ENCODE measurements around the gene EPS8. TPM values are rescaled to one million over a fixed set of nuclear protein-coding genes. Genes with fewer than 3 reads are reported as not detected.
A peak's percentile ranks its signal among the peaks of the same experiment; 100 is the strongest.

Gene EPS8
- total RNA-seq, 6 experiments from 2014 or later = 46.1 to 50.7 (median 46.6) TPM

DNA sequence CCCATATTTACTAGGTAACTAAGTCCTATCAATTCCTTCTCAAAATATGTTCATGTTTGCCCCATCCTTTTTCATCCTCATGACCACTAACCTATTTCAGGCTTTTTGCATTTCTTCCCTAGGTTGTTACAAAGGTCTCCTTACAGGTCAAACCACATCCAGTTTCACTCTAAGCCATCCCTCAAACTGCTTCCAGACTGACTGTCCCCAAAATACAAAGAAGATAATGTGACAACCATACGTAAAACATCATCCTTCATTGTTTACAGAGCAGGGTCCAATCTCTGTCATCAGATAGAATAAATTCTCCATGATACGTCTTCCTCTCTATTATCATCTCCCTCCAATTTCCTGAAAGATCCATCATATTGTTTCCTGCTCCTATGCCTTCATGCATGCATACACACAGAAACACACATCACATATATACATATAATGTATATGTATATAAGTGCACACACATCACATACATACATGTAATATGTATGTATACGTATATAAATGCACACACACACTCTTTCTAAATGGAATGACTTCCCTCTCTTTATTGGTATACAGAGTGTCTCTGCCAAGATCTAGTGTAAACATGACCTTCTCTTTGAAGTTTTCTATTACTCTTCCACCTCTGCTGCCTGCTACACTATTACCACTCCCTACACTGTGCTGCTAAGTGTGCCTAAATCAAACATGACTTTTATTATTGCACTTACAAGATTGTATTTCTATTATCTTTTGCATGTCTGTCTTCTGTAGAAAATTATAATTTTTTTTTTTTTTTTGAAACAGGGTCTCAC is 30.7 kb upstream of the EPS8 start:
- Mint-ChIP-seq H3K4me3 (no peak overlapping the region), H3K4me1 (ENCODE audit: low read depth) (0 out of 2 replicates have a peak, but pooled peaks cover 5% of the 10 kb centered on the region), H3K36me3 (ENCODE audit: low read depth) (no peaks in the 10 kb centered on the region), H3K27me3 (ENCODE audit: insufficient read depth) (peaks cover 3% of the 10 kb centered on the region; the same call in 1 of the 2 replicates), H3K9me3 (no peaks in the 10 kb centered on the region; the same call in 1 of the 2 replicates), H3K27ac (no peak overlapping the region)
- TF ChIP-seq, protein P1, sequence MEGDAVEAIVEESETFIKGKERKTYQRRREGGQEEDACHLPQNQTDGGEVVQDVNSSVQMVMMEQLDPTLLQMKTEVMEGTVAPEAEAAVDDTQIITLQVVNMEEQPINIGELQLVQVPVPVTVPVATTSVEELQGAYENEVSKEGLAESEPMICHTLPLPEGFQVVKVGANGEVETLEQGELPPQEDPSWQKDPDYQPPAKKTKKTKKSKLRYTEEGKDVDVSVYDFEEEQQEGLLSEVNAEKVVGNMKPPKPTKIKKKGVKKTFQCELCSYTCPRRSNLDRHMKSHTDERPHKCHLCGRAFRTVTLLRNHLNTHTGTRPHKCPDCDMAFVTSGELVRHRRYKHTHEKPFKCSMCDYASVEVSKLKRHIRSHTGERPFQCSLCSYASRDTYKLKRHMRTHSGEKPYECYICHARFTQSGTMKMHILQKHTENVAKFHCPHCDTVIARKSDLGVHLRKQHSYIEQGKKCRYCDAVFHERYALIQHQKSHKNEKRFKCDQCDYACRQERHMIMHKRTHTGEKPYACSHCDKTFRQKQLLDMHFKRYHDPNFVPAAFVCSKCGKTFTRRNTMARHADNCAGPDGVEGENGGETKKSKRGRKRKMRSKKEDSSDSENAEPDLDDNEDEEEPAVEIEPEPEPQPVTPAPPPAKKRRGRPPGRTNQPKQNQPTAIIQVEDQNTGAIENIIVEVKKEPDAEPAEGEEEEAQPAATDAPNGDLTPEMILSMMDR (IDR thresholded peaks at IDR 0.05) = no peak
- no peak for DNase-seq

DNA sequence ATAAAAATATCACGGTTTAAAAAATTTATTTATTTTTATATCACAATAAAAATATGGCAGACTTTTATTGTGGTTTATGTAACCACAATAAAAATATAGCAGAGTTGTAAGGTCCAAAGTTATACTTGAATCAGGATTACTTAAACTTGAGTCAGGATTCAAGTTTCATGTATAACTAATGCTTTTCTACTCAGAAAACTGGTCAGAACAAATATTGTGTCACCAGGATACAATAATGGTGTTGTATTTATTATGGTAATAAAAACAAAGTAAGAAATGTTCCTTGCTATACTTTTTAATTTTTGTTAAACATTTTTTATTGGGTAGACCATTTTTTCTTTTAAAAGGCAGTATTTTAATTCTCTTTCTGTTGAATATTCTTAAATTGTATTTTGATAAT is 29.2 kb upstream of the EPS8 start:
- DNase-seq = no peak
- Mint-ChIP-seq H3K27ac (no peak overlapping the region), H3K4me3 (no peak overlapping the region), H3K27me3 (ENCODE audit: insufficient read depth) (peaks cover 3% of the 10 kb centered on the region; the same call in 1 of the 2 replicates), H3K4me1 (ENCODE audit: low read depth) (0 out of 2 replicates have a peak, but pooled peaks cover 5% of the 10 kb centered on the region), H3K36me3 (ENCODE audit: low read depth) (no peaks in the 10 kb centered on the region), H3K9me3 (no peaks in the 10 kb centered on the region; the same call in 1 of the 2 replicates)
- TF ChIP-seq, protein P1 (IDR thresholded peaks at IDR 0.05) = no peak

DNA sequence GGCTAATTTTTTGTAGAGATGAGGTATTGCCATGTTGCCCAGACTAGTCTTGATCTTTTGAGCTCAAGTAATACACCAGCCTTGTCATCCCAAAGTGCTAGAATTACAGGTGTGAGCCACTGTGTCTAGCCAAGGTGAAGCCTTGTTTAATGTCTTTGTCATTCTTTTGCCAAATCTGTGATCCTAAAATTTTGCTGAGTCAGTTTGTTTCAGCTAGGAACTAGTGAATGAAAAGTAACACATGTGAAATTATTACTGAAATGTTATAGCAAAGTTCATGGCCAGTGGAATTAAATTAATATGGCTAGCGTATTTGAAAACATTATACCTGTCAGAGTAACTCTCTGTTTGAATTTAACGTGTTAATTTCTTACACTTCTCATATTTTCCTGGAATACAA is 26.5 kb upstream of the EPS8 start:
- no peaks in the 10 kb centered on the region; the same call in 1 of the 2 replicates for H3K9me3 Mint-ChIP-seq
- 0 out of 2 replicates have a peak, but pooled peaks cover 5% of the 10 kb centered on the region for H3K4me1 Mint-ChIP-seq (ENCODE audit: low read depth)
- DNase-seq = no peak
- peaks cover 3% of the 10 kb centered on the region; the same call in 1 of the 2 replicates for H3K27me3 Mint-ChIP-seq (ENCODE audit: insufficient read depth)
- no peaks in the 10 kb centered on the region for H3K36me3 Mint-ChIP-seq (ENCODE audit: low read depth)
- TF ChIP-seq, protein P1 (IDR thresholded peaks at IDR 0.05) = no peak
- no peak overlapping the region for H3K27ac Mint-ChIP-seq
- no peak overlapping the region for H3K4me3 Mint-ChIP-seq

DNA sequence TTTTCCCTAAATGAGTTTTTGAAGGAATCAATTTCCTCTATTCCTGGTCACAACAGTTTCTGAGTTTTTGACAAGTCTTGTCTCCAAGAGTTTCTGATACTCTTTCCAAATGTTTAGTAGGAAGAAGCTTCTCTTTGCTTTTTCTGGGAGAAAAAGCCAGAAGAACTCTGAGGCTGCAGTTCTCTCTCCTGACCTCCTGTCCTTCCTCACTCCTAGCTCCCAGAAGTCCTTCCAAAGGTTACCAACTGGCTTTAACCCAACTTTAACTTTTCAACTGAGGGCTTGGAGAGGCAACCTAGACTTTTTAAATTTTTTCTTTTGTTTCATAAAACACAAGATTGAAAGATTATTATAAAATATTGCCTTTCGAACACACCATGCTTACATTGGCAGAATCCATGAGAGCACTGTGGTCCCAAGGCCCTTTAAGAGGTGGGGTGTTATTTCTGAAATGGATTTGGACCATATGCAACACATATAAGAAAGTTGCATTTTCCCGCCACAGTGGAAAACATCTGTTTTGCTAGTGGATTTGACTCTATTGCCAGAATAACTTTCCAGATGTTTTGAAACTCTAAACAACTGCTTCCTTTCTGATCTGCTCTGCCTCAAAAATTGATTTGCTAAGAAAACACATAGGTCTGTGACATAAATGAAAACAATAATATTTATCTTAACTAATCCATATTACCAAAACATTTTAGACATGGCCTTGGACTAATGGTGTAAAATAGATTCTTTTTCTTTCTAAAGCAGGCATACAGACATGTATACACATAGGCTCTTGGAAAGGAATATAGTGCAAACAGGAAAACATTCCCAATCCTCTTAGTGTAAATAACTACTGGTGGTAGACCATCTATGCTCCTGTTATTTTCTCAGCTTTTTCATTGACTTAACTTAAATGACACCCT is 22.3 kb upstream of the EPS8 start:
- H3K27me3 Mint-ChIP-seq (ENCODE audit: insufficient read depth) = peaks cover under 1% of the 10 kb centered on the region; the same call in 1 of the 2 replicates
- H3K9me3 Mint-ChIP-seq = no peaks in the 10 kb centered on the region
- no peak overlapping the region for H3K4me3 Mint-ChIP-seq
- no peaks in the 10 kb centered on the region for H3K36me3 Mint-ChIP-seq (ENCODE audit: low read depth)
- TF ChIP-seq, protein P1 (IDR thresholded peaks at IDR 0.05) = no peak
- no peak overlapping the region for H3K27ac Mint-ChIP-seq
- no peaks in the 10 kb centered on the region for H3K4me1 Mint-ChIP-seq (ENCODE audit: low read depth)
- no peak for DNase-seq

DNA sequence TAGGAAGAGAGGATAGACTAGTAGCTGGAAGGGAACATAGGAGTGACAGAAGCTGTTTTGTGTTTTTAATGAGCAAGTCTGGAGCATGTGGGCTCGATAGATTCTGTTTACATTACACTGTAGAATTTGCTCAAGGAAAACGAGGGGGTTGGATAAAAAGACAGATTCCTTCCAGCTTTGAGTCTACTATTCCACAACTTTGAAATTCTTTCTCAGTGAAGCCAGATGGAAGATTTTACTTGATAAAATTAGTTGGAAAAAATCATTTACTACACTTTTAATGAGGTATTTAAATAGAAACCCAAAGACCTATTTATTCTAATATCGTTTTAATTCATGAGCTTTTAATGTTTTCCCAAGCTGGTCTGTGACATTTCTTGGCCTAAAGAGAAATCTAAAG is 19.5 kb upstream of the EPS8 start:
- H3K36me3 Mint-ChIP-seq (ENCODE audit: low read depth) = no peaks in the 10 kb centered on the region
- H3K27me3 Mint-ChIP-seq (ENCODE audit: insufficient read depth) = no peaks in the 10 kb centered on the region; the same call in 1 of the 2 replicates
- H3K4me3 Mint-ChIP-seq = no peak overlapping the region
- H3K4me1 Mint-ChIP-seq (ENCODE audit: low read depth) = no peaks in the 10 kb centered on the region
- no peaks in the 10 kb centered on the region for H3K9me3 Mint-ChIP-seq
- DNase-seq = peak; percentile 16
- TF ChIP-seq, protein P1 (IDR thresholded peaks at IDR 0.05) = no peak
- no peak overlapping the region for H3K27ac Mint-ChIP-seq
